GDM1 (cell line): ENCODE data around the gene CALML6.

Source experiments
- DNase-seq: peaks from one replicate; lab custom pipeline; 2025; lab: John Stamatoyannopoulos, UW

Gene CALML6

DNA sequence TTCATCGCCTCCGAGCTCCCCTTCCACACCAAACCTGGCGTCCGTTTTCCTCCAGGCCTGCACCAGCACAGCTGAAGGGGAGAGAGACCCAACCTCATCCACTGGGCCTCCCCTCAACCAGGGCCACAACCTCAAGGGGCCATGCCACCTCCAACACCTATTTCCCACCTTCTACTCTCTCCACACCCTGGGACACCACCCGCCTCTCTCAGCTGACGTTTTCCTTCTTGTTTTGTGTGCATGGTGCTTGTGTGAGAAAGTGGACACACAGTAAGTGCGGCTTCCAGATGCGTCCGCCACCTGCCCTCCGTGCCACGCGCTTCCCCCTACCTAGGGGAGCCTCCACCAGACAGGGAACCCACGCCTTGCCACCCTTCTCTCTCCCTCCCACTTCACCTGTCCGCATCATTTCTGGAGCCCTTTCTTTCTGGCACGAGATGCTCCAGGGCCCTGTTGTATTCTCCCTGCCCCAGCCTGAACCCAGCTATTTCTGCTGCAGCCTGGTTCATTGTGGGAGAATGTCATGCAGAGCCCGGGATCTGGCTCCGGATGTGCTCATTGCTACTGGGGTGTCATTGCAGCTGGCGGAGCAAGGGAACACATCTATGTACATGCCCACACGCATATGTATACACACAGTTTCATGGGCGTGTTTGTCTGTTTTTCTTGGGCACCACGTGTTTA lies 22.8 kb upstream of the CALML6 start:
- no peak for DNase-seq

DNA sequence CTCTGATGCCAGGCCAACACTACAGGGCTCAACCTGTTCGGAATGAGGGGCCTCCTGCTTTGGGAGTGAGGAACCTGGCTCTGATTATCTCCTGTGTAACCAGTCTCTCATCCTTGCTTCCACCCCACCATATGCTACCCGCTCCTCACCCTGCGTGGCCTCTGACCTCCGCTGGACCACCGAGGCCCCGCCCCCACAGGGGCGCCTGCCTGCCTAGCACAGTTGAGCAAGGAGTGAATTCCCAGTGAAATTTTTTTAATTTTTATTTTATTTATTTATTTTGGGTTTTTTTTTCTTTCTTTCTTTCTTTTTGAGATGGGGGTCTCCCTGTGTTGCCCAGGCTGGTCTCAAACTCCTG lies 22.3 kb upstream of the CALML6 start:
- no peak for DNase-seq

DNA sequence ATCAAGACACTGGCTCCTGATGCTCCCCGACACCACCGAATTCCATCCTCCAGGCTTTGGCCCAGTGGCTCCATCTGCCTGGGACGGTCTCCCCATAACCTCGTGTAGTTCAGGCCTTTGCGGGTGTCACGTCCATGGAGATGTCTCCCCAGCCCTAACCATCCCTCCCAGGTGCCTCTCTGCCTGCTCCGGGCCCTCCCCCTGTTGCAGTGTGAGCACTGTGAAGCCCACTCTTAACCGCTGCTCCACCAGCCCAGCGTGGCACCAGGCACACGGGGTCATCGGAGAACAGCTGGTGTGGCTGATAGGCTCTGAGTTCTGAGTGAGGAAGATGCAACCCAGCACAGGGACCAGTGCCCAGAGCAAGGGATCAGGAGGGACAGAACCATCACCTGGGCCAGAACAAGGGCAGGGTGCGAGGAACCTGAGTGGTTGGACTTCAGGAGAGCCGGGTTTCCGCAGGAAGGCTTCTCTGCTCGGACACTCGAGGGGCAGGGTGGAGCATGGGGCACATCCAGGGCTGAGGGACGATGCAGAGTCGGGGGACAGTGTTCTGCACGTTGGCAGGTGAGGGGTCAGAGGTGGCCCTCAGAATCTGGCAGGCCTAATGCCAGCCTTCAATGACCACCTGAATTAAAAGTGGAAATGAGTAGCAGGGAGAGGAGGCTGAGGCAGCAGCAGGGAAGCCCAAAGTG lies 21.6 kb upstream of the CALML6 start:
- no peak for DNase-seq

DNA sequence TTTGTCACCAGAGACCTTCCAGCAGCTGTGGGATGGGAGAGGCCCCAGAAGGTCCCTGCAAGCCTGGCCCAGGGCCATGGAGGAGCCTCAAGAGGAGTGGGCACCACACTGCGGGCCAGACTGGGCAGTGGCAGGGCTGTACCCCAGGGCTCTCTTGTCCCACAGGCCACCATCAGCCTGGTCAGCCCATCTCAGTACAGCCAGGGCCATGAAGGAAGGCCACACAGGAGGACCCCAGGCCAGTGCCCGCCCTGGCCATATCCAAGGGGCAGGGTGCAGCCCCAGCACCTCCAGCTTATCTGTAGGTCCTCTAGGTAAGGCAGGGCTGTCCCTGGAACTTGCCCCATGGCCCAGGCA lies 21.1 kb upstream of the CALML6 start:
- DNase-seq = no peak

DNA sequence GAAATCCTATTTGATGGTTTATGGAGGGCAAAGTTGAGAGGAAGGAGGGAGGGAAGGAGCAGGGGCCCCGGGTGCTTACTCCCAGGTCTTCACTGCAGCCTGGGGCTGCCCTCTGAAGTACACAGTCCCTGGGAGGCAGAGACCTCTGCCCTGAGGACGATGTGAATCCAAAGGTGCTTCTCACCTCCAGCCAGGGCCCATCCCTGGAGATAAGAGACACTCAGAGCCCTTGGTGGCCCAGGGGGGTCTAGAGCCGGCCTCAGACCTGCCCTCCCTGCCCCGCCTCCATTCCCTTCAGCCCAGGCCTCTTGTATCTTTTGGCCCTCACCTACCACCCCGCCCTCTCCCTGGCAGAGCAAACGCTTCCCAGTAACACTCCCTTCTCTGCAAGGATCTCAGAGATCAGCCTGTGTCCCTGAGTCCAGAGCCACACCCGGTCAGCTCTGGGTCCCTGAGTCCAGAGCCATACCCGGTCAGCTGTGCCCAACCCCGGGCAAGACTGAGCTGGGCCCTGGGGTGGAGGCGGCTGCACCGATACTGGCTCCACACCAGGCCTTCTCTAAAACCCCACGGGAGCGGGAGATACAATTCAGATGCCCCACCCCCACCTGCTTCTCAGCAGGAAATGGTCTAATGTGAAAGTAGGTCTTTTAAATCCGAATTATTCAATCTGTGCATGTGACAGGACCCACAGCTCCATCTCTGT lies 20.6 kb upstream of the CALML6 start:
- DNase-seq = no peak

DNA sequence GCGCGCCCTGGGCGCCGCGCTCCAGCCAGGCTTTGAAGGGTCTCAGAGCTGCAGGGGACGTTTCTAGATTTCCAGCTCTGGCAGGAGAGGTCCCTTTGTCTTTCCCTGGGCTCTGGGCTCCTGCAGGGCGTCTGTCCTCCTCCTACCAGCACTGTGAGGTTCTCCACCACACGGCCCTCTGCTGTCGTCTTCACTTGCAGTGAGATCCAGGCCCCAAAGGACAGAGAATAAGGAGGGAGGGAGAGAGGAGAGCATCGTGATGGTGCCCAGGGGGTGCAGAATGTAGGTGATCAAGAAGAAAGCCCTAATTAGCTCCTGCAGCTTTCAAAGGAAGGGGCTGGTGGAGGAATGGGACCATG lies 20.0 kb upstream of the CALML6 start:
- no peak for DNase-seq

DNA sequence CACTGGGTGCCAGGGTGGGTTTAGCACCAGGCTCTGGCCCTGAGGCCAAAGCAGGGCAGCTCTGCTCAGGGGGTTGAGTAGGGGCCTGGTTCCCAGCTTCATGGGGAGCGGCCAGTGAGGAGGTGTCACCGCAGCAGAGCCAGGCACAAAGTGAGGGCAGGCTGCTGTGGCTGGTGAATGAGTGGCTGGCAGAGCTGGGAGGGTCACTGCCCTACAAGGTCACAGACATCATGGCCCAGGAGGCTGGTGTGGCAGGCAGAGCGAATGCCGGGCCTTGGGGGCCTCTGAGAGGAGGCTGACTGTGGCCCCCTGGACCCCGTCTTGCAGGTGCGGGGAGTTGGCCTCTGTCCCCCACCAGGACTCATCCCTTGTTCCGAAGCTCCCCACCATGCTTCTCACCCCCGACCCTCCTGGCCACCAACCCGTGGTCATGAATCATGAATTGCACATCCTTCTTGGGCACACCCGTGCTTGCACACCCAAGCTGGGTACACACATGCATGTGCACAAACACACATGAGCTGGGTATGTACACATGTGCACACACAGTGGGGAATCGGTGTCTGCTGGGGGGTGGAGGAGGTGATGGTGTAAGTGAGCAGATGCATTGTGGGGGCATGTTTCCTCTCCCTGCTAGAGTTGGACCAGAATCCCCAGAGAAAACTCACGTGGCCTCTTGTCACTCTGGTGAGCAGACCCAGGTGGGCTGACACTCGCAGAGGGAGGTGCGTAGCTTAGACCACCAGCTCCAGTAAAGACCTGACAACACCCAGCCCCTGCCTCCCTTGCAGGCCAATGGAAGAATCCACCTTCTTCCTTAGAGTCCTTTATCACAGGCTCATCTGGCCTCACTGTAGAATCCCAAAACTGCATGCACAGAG lies 19.4 kb upstream of the CALML6 start:
- no peak for DNase-seq

DNA sequence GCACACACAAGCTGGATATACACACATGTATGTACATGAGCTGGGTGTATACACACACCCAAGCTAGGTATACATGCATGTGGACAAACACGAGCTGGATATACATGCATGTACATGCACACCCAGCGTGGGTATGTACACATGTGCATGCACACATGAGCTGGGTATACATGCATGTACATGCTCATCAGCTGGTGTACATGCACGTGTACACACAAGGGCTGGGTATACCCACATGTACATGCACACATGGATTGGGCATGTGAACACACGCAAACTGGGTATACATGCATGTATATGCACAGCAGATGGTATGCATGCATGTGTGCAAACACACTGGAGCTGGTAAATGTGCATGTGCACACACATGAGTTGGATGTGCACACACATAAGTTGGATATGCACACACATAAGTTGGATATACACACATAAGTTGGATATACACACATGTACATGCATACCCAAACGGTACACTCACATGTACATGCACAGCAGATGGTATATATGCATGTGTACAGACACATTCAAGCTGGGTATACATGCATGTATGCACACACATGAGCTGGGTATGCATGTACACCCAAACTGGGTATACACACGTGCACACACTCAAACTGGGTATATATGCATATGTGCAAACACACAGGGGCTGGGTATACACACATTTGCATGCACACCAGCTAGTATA lies 16.7 kb upstream of the CALML6 start:
- no peak for DNase-seq

DNA sequence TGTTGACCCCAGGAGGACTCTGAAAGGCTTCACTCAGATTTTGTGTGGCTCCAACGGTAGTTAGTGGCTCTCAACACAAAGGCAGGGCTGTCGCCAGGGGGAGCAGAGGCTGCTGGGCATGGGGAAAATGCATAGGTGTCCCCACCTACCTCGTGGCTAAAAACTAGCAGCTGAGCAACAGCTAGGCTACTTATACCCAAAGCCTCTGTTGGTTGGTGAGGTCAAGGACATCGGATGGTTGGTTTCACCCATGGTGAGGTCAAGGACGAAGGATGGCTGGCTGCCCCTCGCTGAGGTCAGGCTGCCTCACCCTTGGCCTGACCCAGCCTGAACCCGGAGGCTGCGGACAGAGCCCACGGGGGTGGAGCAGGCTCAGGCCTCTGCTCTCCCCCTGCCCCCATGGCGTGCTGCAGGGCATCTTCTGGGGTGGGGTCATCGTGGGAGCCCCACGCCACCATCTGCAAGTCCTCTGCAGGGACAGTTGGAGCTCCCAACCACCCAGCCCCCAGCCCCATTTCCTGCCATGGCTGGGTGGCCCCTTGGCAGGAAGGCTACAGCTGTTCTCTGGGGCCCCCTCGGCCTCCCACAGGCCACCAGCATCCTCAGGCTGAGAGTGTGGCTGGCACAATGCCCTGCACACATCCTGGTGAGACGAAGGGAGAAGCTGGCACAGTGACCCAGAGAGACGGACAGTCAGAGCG lies 15.6 kb upstream of the CALML6 start:
- peak; percentile 80 for DNase-seq

DNA sequence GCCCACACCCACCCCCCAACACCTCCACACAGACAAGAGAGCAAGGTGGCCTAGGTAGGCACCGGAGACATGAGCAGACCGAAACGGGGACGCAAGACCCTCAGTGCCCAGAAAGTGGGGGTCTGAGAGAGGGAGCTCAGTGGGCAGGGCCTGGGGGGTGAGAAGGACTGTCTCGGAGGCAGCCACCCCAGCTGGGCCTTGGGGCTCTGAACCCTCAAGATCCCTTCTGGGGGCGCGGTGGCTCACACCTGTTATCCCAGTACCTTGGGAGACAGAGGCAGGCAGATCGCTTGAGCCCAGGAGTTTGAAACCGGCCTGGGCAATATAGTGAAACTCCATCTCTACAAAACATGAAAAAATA lies 15.1 kb upstream of the CALML6 start:
- no peak for DNase-seq

DNA sequence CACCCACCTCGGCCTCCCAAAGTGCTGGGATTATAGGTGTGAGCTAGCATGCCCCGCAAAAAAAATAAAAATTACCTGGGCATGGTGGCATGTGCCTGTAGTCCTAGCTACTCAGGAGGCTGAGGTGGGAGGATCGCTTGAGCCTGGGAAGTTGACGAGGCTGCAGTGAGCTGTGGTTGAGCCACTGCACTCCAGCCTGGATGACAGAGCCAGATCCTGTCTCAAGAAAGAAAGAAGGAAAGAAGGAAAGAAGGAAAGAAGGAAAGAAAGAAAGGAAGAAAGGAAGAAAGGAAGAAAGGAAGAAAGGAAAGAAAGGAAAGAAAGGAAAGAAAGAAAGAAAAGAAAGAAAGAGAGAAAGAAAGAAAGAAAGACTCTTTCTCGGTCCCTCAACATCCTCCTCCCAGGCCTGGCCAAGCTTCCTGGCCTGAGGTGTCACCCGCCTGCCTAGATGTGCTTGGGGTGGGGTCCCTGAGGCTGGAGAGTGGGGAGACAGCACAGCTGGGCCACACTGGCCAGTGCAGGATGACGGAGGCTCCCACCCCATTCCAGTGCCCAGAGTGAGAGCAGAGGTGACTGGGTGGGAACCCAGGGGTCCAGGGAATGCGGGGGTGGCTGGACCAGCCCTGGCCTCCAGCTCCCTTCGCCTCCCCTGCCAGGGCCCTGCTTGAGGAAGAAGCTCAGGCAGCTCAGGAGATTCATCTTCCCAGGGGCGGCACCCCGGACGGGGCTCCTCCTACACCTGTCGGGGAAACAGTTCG lies 14.0 kb upstream of the CALML6 start:
- DNase-seq = no peak

DNA sequence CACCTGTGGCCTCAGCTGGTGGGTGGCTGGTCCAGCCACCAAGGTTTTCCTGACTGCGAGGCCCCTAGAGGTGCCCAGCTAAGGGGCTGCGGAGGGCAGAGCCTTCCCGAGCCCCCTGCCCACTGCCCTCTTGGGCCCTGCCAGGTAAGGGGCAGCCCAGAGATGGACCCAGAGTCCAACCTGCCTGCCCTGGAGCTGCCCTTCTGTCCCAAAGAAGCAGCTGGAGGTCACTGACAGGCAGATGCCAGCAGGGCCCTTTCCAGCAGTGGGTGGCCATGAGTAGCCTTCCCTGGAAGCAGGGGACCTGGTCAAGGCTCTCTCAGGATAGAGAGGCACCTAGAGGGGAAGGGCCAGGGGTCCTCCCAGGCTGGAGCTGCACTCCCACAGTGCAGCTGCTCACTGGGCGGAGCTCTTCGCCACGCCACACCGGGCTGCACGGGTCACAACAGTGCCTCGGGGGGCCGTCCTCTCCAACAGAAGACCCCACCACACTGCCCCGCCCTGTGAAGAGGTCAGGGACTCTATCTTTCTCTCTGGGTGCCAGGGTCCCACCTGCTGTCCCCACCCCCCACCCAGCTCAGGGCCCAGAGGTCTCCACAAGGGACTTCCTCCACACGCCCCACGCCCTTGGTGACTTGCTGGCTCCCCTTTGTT lies 13.3 kb upstream of the CALML6 start:
- no peak for DNase-seq

DNA sequence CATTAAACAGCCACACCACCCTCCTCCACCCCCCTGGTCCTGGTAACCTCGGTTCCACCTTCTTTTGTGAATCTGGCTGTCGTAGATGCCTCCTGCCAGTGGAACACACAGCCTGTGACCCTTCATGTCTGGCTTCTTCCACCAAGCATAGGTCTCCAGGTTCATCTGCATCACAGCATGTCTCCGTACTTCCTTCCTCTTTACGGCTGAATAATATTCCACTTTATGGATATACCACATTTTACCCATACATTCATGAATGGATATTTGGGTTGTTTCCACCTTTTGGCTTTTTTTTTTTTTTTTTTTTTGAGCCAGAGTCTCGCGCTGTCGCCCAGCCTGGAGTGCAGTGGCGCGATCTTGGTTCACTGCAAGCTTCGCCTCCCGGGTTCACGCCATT lies 11.8 kb upstream of the CALML6 start:
- no peak for DNase-seq

DNA sequence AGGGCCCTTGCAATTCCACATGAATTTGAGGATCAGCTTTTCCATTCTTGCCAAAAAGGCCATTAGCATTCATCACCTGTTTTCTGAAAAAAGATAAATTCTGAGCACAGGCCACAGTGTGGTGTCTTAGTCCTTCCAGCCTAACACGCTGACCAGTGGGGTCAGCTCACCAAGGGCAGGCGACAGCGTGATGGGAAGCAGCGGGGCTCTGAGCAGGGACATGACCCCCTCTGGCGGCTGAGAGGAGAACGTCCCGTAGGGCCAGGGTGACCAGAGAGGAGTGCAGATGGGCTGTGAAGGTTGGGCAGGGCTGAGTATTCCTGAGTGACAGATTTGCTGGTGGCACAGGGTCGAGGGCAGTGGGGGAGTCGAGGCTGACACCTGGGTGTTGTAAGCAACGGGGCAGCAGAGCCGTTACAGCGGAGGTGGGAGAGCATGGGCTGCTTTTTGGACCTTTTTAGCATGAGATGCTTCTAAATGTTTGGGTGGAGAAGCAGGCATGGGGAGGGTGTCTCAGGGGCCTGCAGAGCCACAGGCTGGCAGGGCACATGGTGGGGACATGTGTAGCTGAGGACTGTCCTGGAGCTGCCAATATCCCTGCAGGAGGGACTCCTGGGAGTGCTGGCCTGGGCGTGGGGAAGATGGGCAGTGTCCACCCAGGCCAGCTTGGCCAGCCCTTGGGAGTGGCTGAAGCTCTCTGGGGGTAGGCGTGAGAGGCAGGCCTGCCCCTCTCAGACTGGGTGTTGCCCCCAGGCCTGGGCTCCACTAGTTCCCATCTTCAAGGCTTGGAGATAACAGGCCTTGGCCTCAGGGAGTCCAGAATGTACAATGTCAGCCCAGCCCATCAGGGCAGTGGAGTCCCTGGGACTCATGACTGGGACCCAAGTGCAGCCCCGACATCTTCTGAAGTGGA lies 8.6 kb upstream of the CALML6 start:
- DNase-seq = peak; percentile 61

DNA sequence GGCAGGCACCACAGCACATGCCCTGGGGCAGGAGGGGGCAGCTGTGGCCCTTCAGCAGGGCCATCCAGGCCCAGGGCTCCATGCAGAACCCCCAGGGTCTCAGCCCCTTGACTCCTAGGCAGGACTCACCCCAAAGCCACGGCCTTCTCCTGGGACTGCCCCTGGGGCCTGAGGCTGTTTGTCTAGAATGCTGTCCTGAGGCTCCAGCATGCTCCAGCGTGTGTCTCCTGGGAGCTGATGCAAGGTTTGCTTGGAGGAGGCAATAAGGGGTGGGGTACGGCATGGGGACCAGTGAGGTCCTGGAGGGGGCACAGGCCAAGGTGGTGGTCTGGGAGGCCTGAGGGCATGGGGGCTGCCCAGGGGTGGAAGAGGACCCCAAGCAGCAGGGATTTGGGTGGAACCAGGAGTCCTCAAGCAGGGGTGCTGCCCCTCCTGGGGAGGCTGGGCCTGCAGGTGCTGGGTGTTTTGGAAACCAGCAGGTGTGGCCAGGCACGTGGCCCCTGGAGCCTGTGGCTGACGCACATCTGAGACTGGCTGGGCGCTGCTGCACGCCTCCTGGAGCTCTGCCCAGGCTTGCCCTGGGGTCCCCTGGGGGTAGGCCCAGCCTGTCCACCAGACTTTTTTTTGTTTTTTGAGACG lies 7.8 kb upstream of the CALML6 start:
- DNase-seq = no peak

DNA sequence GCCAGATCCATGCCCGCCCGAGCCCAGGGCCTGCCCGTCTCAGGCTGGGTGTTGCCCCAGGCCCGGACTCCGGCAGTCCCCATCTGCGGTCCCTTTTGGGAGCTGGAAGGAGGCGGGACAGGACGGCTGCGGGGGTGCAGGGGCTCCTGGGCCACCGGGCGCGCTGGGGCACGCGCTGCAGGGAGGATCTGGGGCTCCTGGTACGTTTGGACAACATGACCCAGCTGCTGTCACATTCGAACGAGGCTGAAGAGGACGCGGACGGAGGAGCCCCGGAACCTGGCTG lies 6.6 kb upstream of the CALML6 start:
- no peak for DNase-seq

DNA sequence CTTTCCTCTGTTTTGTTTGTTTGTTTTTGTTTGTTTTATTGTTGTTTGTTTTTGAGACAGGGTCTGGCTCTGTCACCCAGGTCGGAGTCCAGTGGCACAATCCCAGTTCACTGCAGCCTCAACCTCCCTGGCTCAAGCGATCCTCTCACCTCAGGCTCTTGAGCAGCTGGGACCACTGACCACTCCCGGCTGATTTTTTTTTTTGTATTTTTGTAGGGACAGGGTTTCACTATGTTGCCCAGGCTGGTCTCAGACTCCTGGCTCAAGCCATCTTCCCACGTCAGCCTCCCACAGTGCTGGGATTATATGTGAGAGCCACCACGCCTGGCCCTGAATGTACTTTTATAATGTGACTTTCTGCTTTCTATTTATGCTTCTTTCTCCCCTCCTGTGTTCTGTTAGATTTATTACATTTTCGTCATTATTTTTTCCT lies 5.0 kb upstream of the CALML6 start:
- no peak for DNase-seq

DNA sequence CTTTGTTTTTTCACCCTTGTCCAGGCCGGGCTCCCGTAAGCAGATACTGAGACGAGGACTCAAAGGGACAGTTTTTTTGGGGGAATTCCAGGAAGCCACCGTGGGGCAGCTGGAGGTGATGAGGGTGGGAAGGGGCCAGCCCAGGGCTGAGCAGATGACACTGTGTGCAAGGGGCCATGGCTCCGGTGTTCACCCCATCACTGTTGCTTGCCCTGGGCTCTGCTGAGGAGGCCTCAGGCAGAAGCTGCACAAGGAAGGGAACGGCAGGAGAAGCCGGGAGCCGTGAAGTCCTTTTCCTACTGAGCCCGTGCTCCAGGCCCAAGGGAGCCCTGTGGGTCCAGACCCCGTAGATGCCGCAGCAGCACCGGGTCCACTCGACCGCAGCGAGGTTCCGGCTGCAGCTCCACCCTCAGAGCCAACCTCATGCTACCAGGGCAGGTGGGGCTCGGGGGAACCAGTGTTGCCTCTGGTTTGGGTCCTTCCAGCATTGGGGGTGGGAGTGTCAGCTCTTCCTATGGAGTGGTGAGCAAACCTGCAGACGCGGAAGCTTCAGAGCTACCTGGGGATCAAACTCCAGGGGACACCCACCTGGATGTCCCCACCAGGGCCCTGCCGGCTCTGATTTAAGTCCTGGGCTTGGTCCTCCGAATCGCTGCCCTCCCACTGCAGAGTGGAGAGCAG lies 4.3 kb upstream of the CALML6 start:
- DNase-seq = no peak
